Upper lobe of left lung (tissue), 6 donors: ENCODE results near the gene KDM5B. TPM values are rescaled to one million over a fixed set of nuclear protein-coding genes. Genes with fewer than 3 reads are reported as not detected.

Experiments
- ATAC-seq, 2 donors: fragments of 200-7000 bp; cut with Tn5 transposase; one replicate each; pipeline ENCODE4 v1.9.1; 2022; ENCODE audit warnings: mild to moderate bottlenecking in 2 of 2, moderate library complexity in 2 of 2; ENCODE audit not compliant: low FRiP score in 2 of 2
- DNase-seq, 2 donors: peaks; one replicate each; pipeline ENCODE4 v3.0.0-alpha.2; 2019 to 2020
- H3K27ac ChIP-seq, 4 donors: fragments of 200-600 bp; sonication (generic); one replicate each; pipeline ENCODE4 v1.5.1; 2016 to 2019
- H3K27me3 ChIP-seq, 4 donors: fragments of 200-600 bp; sonication (generic); one replicate each; pipeline ENCODE4 v1.5.1; 2017 to 2019
- H3K36me3 ChIP-seq, 4 donors: fragments of 200-600 bp; sonication (generic); one replicate each; pipeline ENCODE4 v1.5.1; 2016 to 2019
- H3K4me1 ChIP-seq, 4 donors: fragments of 200-600 bp; sonication (generic); one replicate each; pipeline ENCODE4 v1.5.1; 2018 to 2019
- H3K4me3 ChIP-seq, 4 donors: fragments of 200-600 bp; sonication (generic); one replicate each; pipeline ENCODE4 v1.5.1; 2017 to 2019; ENCODE audit warnings: mild to moderate bottlenecking in 2 of 4, moderate library complexity in 1 of 4
- H3K9me3 ChIP-seq, 4 donors: fragments of 200-600 bp; sonication (generic); one replicate each; pipeline ENCODE4 v1.5.1; 2018 to 2019
- EP300 ChIP-seq, 4 donors: sonication (generic); formaldehyde crosslinking; IDR thresholded peaks; one replicate each; pipeline ENCODE4 v1.5.1; 2017; ENCODE audit warnings: antibody characterized with exemption in 4 of 4, control low read depth in 2 of 4
- POLR2A ChIP-seq, 4 donors: fragments of 450-650 bp; IDR thresholded peaks; one replicate each; pipeline ENCODE4 v1.5.1; 2016 to 2017; ENCODE audit warnings: antibody characterized with exemption in 4 of 4, mild to moderate bottlenecking in 2 of 4
- POLR2AphosphoS5 ChIP-seq, 2 donors: sonication (generic); formaldehyde crosslinking; IDR thresholded peaks; one replicate each; pipeline ENCODE4 v1.5.1; 2017; ENCODE audit warnings: antibody characterized with exemption in 2 of 2
- WGBS, 2 donors: methylation state at CpG; one replicate each; pipeline ENCODE4 v1.1.5; 2017 to 2018; 5-methylcytosine and 5-hydroxymethylcytosine counted together
- total RNA-seq, 6 donors: library from RNA; depleted of rRNA in 4 of 6; stranded (reverse); fragments of >200 nt in 4 of 6; gene quantifications; one replicate each; pipeline versions ENCODE4 v1.1.0 to v1.2.1, GENCODE V29; 2016 to 2021
- TF ChIP-seq, protein P1 (sequence below), 6 experiments: fragments of 450-650 bp in 4 of 6; fragments of 200-600 bp in 2 of 6; sonication (generic) in 2 of 6; IDR thresholded peaks; one replicate each; pipeline ENCODE4 v1.5.1; 2016 to 2019; ENCODE audit warnings: antibody characterized with exemption in 6 of 6
- donor health status: DM: no; HTN: no; CAD: no; lungs with moderate emphysema.
- donor health status: DM: no; HTN: yes; CAD: no; lungs with severe emphysema.

The KDM5B gene
- total RNA-seq, 6 donors from 2014 or later, result 42.2 to 102 (median 51.6) TPM

DNA sequence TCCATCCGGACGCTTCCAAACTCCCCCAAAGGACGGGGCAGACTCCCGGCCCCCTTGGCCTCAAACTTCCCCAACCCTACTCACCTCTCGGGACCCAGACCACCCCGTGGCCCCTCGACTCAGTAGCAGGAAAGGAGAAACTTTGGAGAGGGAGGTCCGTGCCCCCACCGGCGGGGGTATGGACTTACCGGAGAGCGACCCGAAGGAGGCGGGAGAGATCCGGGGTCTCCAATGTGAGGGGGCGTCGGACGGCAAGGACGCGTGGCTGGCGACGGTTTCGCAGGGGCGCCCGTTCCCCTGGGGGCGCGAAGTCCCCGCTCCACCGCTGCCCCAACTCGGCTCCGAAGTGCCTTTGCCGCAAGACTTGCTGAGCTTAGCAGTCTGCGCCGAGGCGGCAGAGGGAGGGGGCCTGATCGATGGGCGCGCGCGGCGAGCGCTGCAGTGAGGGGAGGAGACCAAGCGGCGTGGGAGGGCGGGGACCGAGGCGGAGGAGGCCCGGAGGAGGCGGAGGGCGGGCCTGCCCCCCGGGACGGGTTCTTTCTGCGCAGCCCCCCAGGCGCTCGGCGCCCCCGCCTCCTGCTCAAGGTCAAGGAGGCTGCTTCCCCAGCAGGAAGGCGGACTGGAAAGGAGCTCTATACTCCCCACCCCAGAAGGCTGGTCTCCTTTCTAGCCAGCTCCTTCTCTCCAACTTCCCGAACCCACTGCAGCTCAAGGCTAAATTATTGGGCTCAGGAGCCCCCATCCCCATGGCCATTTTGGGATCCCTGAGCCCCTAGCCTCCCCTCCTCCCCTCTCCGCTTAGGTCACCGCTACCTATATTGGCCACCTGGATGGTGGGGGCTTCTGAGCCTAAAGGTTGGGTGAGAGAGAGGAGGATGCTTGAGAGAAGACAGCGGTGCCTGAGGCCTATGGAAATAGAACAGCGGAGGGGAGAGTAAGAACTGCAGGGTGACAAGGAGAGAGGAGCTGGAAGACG lies 97.9 kb downstream of the KDM5B start, which contains the start of gene SYT2:
Gene SYT2 (minus strand): TSS at position 385 of the 976 bp plus-strand sequence. CDS start 104,682 bp downstream, outside the sequence.
- H3K4me3 ChIP-seq, result peak within 1 kb of the TSS in 3 of 4 donors; percentile 7 to 32 (median 31)
- ATAC-seq, result peak; percentile 52 to 82
- peaks cover 0 to 36% (median 25%) of the 10 kb centered on the region in 4 donors for H3K27me3 ChIP-seq
- no peak within 1 kb of the TSS for H3K27ac ChIP-seq
- no peaks in the 10 kb centered on the region for H3K36me3 ChIP-seq
- no peaks in the 10 kb centered on the region for H3K9me3 ChIP-seq
- TF ChIP-seq POLR2AphosphoS5 (IDR thresholded peaks at IDR 0.05) (no peak), POLR2A (IDR thresholded peaks at IDR 0.05) (no peak), EP300 (IDR thresholded peaks at IDR 0.05) (no peak)
- TF ChIP-seq, protein P1, sequence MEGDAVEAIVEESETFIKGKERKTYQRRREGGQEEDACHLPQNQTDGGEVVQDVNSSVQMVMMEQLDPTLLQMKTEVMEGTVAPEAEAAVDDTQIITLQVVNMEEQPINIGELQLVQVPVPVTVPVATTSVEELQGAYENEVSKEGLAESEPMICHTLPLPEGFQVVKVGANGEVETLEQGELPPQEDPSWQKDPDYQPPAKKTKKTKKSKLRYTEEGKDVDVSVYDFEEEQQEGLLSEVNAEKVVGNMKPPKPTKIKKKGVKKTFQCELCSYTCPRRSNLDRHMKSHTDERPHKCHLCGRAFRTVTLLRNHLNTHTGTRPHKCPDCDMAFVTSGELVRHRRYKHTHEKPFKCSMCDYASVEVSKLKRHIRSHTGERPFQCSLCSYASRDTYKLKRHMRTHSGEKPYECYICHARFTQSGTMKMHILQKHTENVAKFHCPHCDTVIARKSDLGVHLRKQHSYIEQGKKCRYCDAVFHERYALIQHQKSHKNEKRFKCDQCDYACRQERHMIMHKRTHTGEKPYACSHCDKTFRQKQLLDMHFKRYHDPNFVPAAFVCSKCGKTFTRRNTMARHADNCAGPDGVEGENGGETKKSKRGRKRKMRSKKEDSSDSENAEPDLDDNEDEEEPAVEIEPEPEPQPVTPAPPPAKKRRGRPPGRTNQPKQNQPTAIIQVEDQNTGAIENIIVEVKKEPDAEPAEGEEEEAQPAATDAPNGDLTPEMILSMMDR (IDR thresholded peaks at IDR 0.05), result no peak
- peaks cover 10 to 17% (median 14%) of the 10 kb centered on the region in 4 donors for H3K4me1 ChIP-seq
- 7 to 55% methylated on average over 5 to 49 of the region's 64 CpGs for WGBS, 2 donors
- DNase-seq, result peak in 1 of 2 donors; percentile 88

DNA sequence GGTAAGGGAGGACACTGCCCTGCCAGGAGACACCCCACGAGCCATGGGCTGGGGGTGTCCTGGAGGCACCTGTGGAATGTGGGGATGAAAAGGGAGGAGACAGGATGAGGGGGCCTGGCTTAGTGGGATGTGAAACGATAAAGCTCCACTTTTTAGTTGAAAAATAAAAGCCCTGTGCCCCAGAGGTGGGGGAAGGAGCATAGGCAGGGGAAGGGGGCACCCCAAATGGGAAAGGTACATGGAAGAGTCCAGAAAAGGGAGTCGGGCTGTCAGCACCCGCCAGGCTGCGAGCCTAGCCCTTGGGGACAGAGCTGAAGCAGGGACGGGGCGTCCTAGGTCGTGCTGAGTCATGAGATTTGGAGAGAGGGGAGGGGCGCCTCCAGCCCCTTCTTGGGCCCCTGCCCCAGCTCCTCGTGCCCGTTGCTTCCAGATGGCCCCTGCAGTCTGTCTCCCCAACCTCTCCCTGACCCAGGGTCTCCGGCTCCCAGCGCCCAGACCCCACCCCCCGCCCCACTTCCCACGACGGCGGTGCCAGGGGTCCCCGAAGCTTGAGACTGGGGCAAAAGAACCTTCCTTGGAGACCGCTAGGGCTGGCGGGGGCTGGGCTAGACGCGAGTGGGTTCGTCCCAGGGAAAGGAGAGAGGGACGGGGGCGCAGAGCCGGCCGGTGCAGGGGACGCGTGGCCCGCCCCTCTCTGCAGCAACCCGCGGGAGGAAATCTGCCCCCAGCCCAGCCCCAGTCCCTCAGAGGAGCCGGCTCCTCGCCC lies 98.8 kb downstream of the KDM5B start:
- DNase-seq (peak in 1 of 2 donors; percentile 70), ATAC-seq (peak in 1 of 2 donors; percentile 26)
- Histone ChIP-seq H3K27me3 (peaks cover 0 to 36% (median 25%) of the 10 kb centered on the region in 4 donors), H3K36me3 (no peaks in the 10 kb centered on the region), H3K4me3 (peak overlapping the region in 1 of 4 donors; percentile 31), H3K9me3 (no peaks in the 10 kb centered on the region), H3K27ac (no peak overlapping the region), H3K4me1 (peaks cover 10 to 17% (median 14%) of the 10 kb centered on the region in 4 donors)
- TF ChIP-seq EP300 (IDR thresholded peaks at IDR 0.05) (no peak), POLR2AphosphoS5 (IDR thresholded peaks at IDR 0.05) (no peak), POLR2A (IDR thresholded peaks at IDR 0.05) (no peak)
- TF ChIP-seq, protein P1 (IDR thresholded peaks at IDR 0.05), result no peak
- WGBS, 2 donors, result 5% methylated on average over 17 to 25 of the region's 34 CpGs

GRCh38 chr1:202708456-202709275 lies 99.6 kb downstream of the KDM5B start:
- H3K27ac ChIP-seq, result no peak overlapping the region
- TF ChIP-seq POLR2AphosphoS5 (IDR thresholded peaks at IDR 0.05) (no peak), EP300 (IDR thresholded peaks at IDR 0.05) (no peak), POLR2A (IDR thresholded peaks at IDR 0.05) (no peak)
- TF ChIP-seq, protein P1 (IDR thresholded peaks at IDR 0.05), result no peak
- ATAC-seq (no peak), DNase-seq (peak in 1 of 2 donors; percentile 25)
- no peaks in the 10 kb centered on the region for H3K9me3 ChIP-seq
- H3K27me3 ChIP-seq, result peaks cover 0 to 36% (median 25%) of the 10 kb centered on the region in 4 donors
- no peaks in the 10 kb centered on the region for H3K36me3 ChIP-seq
- H3K4me1 ChIP-seq, result peaks cover 10 to 17% (median 14%) of the 10 kb centered on the region in 4 donors
- 49 to 55% methylated on average over 5 to 12 of the region's 12 CpGs for WGBS, 2 donors
- no peak overlapping the region for H3K4me3 ChIP-seq

DNA sequence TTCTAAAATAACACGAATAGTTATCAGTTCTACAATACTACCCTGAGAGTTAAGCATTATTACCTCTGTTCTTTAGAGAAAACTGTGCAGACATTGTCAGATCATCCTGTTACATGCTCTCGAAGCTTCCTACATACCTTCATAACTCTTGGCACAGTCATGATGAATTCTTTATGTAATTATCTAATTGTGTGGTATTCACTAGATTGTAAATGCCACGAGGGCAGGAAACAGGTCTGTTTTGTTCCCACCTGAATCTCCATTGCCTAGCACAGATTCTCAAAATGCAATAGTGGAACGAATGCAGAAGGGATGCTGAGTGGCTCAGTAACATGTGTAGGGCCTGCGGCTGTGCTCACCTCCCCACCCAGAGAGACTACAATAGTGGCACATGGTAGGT lies 101.4 kb downstream of the KDM5B start:
- no peak overlapping the region for H3K27ac ChIP-seq
- no peak overlapping the region for H3K4me3 ChIP-seq
- DNase-seq (no peak), ATAC-seq (no peak)
- peaks cover 0 to 36% (median 25%) of the 10 kb centered on the region in 4 donors for H3K27me3 ChIP-seq
- H3K4me1 ChIP-seq, result peaks cover 10 to 17% (median 14%) of the 10 kb centered on the region in 4 donors
- TF ChIP-seq, protein P1 (IDR thresholded peaks at IDR 0.05), result no peak
- TF ChIP-seq POLR2A (IDR thresholded peaks at IDR 0.05) (no peak), EP300 (IDR thresholded peaks at IDR 0.05) (no peak), POLR2AphosphoS5 (IDR thresholded peaks at IDR 0.05) (no peak)
- WGBS, 2 donors, result 75 to 79% methylated on average over 5 of the region's 5 CpGs
- no peaks in the 10 kb centered on the region for H3K36me3 ChIP-seq
- H3K9me3 ChIP-seq, result no peaks in the 10 kb centered on the region
